HEK293 (cell line): Measurements from ENCODE around the gene HPSE2.

ENCODE experiments used
- CTCF ChIA-PET: fragments of 350-600 bp; formaldehyde crosslinking; extraction: SDS; loops from one replicate; lab custom pipeline; 2021; ENCODE audit warnings: antibody characterized with exemption; lab: Yijun Ruan, JAX
- POLR2A ChIA-PET: fragments of 300-600 bp; formaldehyde crosslinking; extraction: SDS; loops from one replicate; lab custom pipeline; 2020; ENCODE audit warnings: antibody characterized with exemption, inconsistent platforms; lab: Yijun Ruan, JAX
- H3K27ac ChIP-seq: fragments of 200-500 bp; sonication (Bioruptor generic); 2 replicates; pipeline ENCODE4 v1.5.1; 2014; ENCODE audit warnings: low read depth, low read length, control low read depth, inconsistent platforms; ENCODE audit errors: extremely low read depth
- H3K36me3 ChIP-seq, 2 experiments: fragments of 200-500 bp in 1 of 2; sonication (Bioruptor generic) in 1 of 2; 1 replicate in 1 of 2; 2 replicates in 1 of 2; pipeline ENCODE4 v1.5.1; 2014 to 2017; ENCODE audit warnings: inconsistent platforms in 2 of 2, low read length in 2 of 2; ENCODE audit not compliant: control insufficient read depth in 2 of 2, insufficient read depth in 1 of 2
- H3K4me1 ChIP-seq: fragments of 200-500 bp; sonication (Bioruptor generic); 2 replicates; pipeline ENCODE4 v1.5.1; 2014; ENCODE audit warnings: mild to moderate bottlenecking, low read length, inconsistent platforms; ENCODE audit not compliant: control insufficient read depth, insufficient read depth
- H3K4me3 ChIP-seq: 2 replicates; pipeline ENCODE4 v1.5.1; 2011; ENCODE audit warnings: low read depth, mild to moderate bottlenecking, control low read depth, low read length, moderate library complexity
- H3K9me3 ChIP-seq: fragments of 200-500 bp; sonication (Bioruptor generic); 2 replicates; pipeline ENCODE4 v1.5.1; 2014; ENCODE audit warnings: low read depth, low read length, inconsistent platforms; ENCODE audit not compliant: control insufficient read depth, insufficient read depth
- AEBP2 ChIP-seq: fragments of 450-650 bp; formaldehyde crosslinking; IDR thresholded peaks from 2 replicates; pipeline ENCODE4 v1.5.1; 2016; ENCODE audit warnings: missing biosample characterization, missing genetic modification characterization, borderline replicate concordance
- KLF17 ChIP-seq: fragments of 450-650 bp; formaldehyde crosslinking; IDR thresholded peaks from 2 replicates; pipeline ENCODE4 v1.5.1; 2016; ENCODE audit warnings: missing biosample characterization, missing genetic modification characterization
- OVOL3 ChIP-seq: fragments of 450-650 bp; formaldehyde crosslinking; IDR thresholded peaks from 2 replicates; pipeline ENCODE4 v1.5.1; 2016; ENCODE audit warnings: missing biosample characterization, missing genetic modification characterization
- PRDM1 ChIP-seq: fragments of 450-650 bp; formaldehyde crosslinking; IDR thresholded peaks from 2 replicates; pipeline ENCODE4; 2016; ENCODE audit warnings: missing biosample characterization, missing genetic modification characterization
- SCRT1 ChIP-seq: fragments of 450-650 bp; formaldehyde crosslinking; IDR thresholded peaks from 2 replicates; pipeline ENCODE4 v1.5.1; 2016; ENCODE audit warnings: missing biosample characterization, missing genetic modification characterization, borderline replicate concordance
- SCRT2 ChIP-seq: fragments of 450-650 bp; formaldehyde crosslinking; IDR thresholded peaks from 2 replicates; pipeline ENCODE4 v1.5.1; 2016; ENCODE audit warnings: missing biosample characterization, missing genetic modification characterization
- SP2 ChIP-seq: fragments of 450-650 bp; formaldehyde crosslinking; IDR thresholded peaks from 2 replicates; pipeline ENCODE4 v1.5.1; 2016; ENCODE audit warnings: missing biosample characterization, missing genetic modification characterization
- YY2 ChIP-seq: fragments of 450-650 bp; formaldehyde crosslinking; IDR thresholded peaks from 2 replicates; pipeline ENCODE4 v1.5.1; 2016; ENCODE audit warnings: missing biosample characterization, missing genetic modification characterization
- ZBTB17 ChIP-seq: fragments of 450-650 bp; formaldehyde crosslinking; IDR thresholded peaks from 2 replicates; pipeline ENCODE4 v1.5.1; 2016; ENCODE audit warnings: missing biosample characterization, missing genetic modification characterization
- ZBTB49 ChIP-seq: fragments of 450-650 bp; formaldehyde crosslinking; IDR thresholded peaks from 2 replicates; pipeline ENCODE4 v1.5.1; 2016; ENCODE audit warnings: missing biosample characterization, missing genetic modification characterization, low read depth
- ZFHX2 ChIP-seq: fragments of 450-650 bp; formaldehyde crosslinking; conservative IDR thresholded peaks from 2 replicates; pipeline ENCODE4 v1.5.1; 2016; ENCODE audit warnings: missing biosample characterization, missing genetic modification characterization
- ZNF16 ChIP-seq: fragments of 450-650 bp; formaldehyde crosslinking; IDR thresholded peaks from 2 replicates; pipeline ENCODE4 v1.5.1; 2016; ENCODE audit warnings: low read depth, missing biosample characterization, missing genetic modification characterization
- ZNF175 ChIP-seq: fragments of 450-650 bp; formaldehyde crosslinking; IDR thresholded peaks from 2 replicates; pipeline ENCODE4 v1.5.1; 2016; ENCODE audit warnings: missing biosample characterization, missing genetic modification characterization
- ZNF18 ChIP-seq: fragments of 450-650 bp; formaldehyde crosslinking; IDR thresholded peaks from 2 replicates; pipeline ENCODE4 v1.5.1; 2016; ENCODE audit warnings: missing biosample characterization, missing genetic modification characterization
- ZNF23 ChIP-seq: fragments of 450-650 bp; formaldehyde crosslinking; IDR thresholded peaks from 2 replicates; pipeline ENCODE4 v1.5.1; 2016; ENCODE audit warnings: missing biosample characterization, missing genetic modification characterization, borderline replicate concordance
- ZNF239 ChIP-seq: fragments of 450-650 bp; formaldehyde crosslinking; IDR thresholded peaks from 2 replicates; pipeline ENCODE4 v1.5.1; 2016; ENCODE audit warnings: missing biosample characterization, missing genetic modification characterization
- ZNF404 ChIP-seq: fragments of 450-650 bp; formaldehyde crosslinking; IDR thresholded peaks from 2 replicates; pipeline ENCODE4 v1.5.1; 2017; ENCODE audit warnings: missing biosample characterization, missing genetic modification characterization
- ZNF514 ChIP-seq: fragments of 450-650 bp; formaldehyde crosslinking; IDR thresholded peaks from 2 replicates; pipeline ENCODE4 v1.5.1; 2016; ENCODE audit warnings: missing biosample characterization, missing genetic modification characterization
- ZNF544 ChIP-seq: fragments of 450-650 bp; formaldehyde crosslinking; IDR thresholded peaks from 2 replicates; pipeline ENCODE4 v1.5.0; 2017; ENCODE audit warnings: missing biosample characterization, missing genetic modification characterization
- ZNF558 ChIP-seq: fragments of 450-650 bp; formaldehyde crosslinking; IDR thresholded peaks from 2 replicates; pipeline ENCODE4 v1.5.1; 2016; ENCODE audit warnings: missing biosample characterization, missing genetic modification characterization
- ZNF585B ChIP-seq: fragments of 450-650 bp; formaldehyde crosslinking; IDR thresholded peaks from 2 replicates; pipeline ENCODE4 v1.5.1; 2016; ENCODE audit warnings: missing biosample characterization, missing genetic modification characterization
- ZNF610 ChIP-seq: fragments of 450-650 bp; formaldehyde crosslinking; IDR thresholded peaks from 2 replicates; pipeline ENCODE4 v1.5.1; 2016; ENCODE audit warnings: missing biosample characterization, missing genetic modification characterization, borderline replicate concordance
- ZNF621 ChIP-seq: fragments of 450-650 bp; formaldehyde crosslinking; IDR thresholded peaks from 2 replicates; pipeline ENCODE4 v1.5.1; 2017; ENCODE audit warnings: missing biosample characterization, missing genetic modification characterization
- ZNF776 ChIP-seq: fragments of 450-650 bp; formaldehyde crosslinking; IDR thresholded peaks from 2 replicates; pipeline ENCODE4 v1.5.0; 2017; ENCODE audit warnings: missing biosample characterization, missing genetic modification characterization, borderline replicate concordance
- ZSCAN18 ChIP-seq: fragments of 450-650 bp; formaldehyde crosslinking; IDR thresholded peaks from 2 replicates; pipeline ENCODE4 v1.5.1; 2016; ENCODE audit warnings: missing biosample characterization, missing genetic modification characterization
- ZXDB ChIP-seq: fragments of 450-650 bp; formaldehyde crosslinking; IDR thresholded peaks from 2 replicates; pipeline ENCODE4 v1.5.1; 2016; ENCODE audit warnings: missing biosample characterization, missing genetic modification characterization

HPSE2 gene

GRCh38 chr10:98892523-98892922 is 343.1 kb downstream of the HPSE2 start:
- TF ChIP-seq ZNF558 (tag by site-specific recombination) = no peak
- TF ChIP-seq ZFHX2 (tag by site-specific recombination) = no peak
- no peak for TF ChIP-seq AEBP2 (tag by site-specific recombination)
- no peak for TF ChIP-seq ZNF610 (tag by site-specific recombination)
- no peak for TF ChIP-seq ZNF239 (tag by site-specific recombination)
- no peak for TF ChIP-seq ZNF585B (tag by site-specific recombination)
- TF ChIP-seq ZNF18 (tag by site-specific recombination) = no peak
- TF ChIP-seq ZNF16 (tag by site-specific recombination) = no peak
- TF ChIP-seq, all 188 proteins: peak for 0
- Histone ChIP-seq H3K9me3 (no peaks in the 10 kb centered on the region), H3K27ac (no peak overlapping the region), H3K36me3 (no peaks in the 10 kb centered on the region), H3K4me1 (no peaks in the 10 kb centered on the region), H3K4me3 (no peak overlapping the region)
- POLR2A ChIA-PET = no interaction called here
- CTCF ChIA-PET = interaction anchor here (0.6 kb wide), 1 partner anchor 75 kb away, joined by 4 read pairs; no protein-coding TSS in a partner anchor

- POLR2A ChIA-PET = no interaction called here
- CTCF ChIA-PET = interaction anchor here (0.5 to 0.6 kb wide), 2 partner anchors 49 to 178 kb away, joined by 3 to 5 read pairs; no protein-coding TSS in a partner anchor
- H3K36me3 ChIP-seq = no peaks in the 10 kb centered on the region
- TF ChIP-seq ZNF23 (tag by site-specific recombination) = no peak
- TF ChIP-seq YY2 (tag by site-specific recombination) = no peak
- no peak for TF ChIP-seq ZNF621 (tag by site-specific recombination)
- no peak for TF ChIP-seq SP2 (tag by site-specific recombination)
- no peak for TF ChIP-seq KLF17 (tag by site-specific recombination)
- no peak for TF ChIP-seq ZNF610 (tag by site-specific recombination)
- TF ChIP-seq ZNF544 = no peak
- TF ChIP-seq ZSCAN18 (tag by site-specific recombination) = no peak
- H3K9me3 ChIP-seq = no peaks in the 10 kb centered on the region
- H3K27ac ChIP-seq = no peak overlapping the region
- no peak overlapping the region for H3K4me3 ChIP-seq
- no peaks in the 10 kb centered on the region for H3K4me1 ChIP-seq
Measured at GRCh38 chr10:98886686-98887085, 349.0 kb downstream of the HPSE2 start.

GRCh38 chr10:98885378-98885777 is 350.3 kb downstream of the HPSE2 start:
- CTCF ChIA-PET = no interaction called here
- H3K4me3 ChIP-seq = no peak overlapping the region
- H3K4me1 ChIP-seq = no peaks in the 10 kb centered on the region
- H3K27ac ChIP-seq = no peak overlapping the region
- H3K36me3 ChIP-seq = no peaks in the 10 kb centered on the region
- POLR2A ChIA-PET = no interaction called here
- H3K9me3 ChIP-seq = no peaks in the 10 kb centered on the region
- TF ChIP-seq ZNF404 (tag by site-specific recombination) (no peak), ZBTB17 (no peak), ZNF175 (tag by site-specific recombination) (no peak), SCRT2 (tag by site-specific recombination) (no peak), ZXDB (no peak), ZBTB49 (tag by site-specific recombination) (no peak), PRDM1 (tag by site-specific recombination) (no peak), OVOL3 (tag by site-specific recombination) (no peak), ZNF514 (tag by site-specific recombination) (no peak), ZNF776 (no peak), SCRT1 (no peak)
